MCF 10A (cell line): Measurements from ENCODE around the gene MAML2. TPM values are rescaled to one million over a fixed set of nuclear protein-coding genes. Genes with fewer than 3 reads are reported as not detected.

Experiments
- BruUV-seq: library from RNA; stranded (reverse); fragments of 400-500 nt; replicated peaks from 2 replicates; lab custom pipeline; 2021; lab: Mats Ljungman, UMichigan
- CTCF ChIA-PET: fragments of 300-600 bp; sonication (Branson Sonifier 250); formaldehyde crosslinking; extraction: SDS; loops from one replicate; lab custom pipeline; 2021; ENCODE audit warnings: antibody characterized with exemption, inconsistent platforms; lab: Yijun Ruan, JAX
- POLR2A ChIA-PET: fragments of 300-600, 350-650 bp; sonication (Branson Sonifier 250); formaldehyde crosslinking; extraction: SDS; loops from one replicate; lab custom pipeline; 2020; ENCODE audit warnings: antibody characterized with exemption, inconsistent platforms; lab: Yijun Ruan, JAX
- DNase-seq: peaks from one replicate; pipeline ENCODE4 v3.0.0-alpha.2; 2018; ENCODE audit not compliant: unreplicated experiment
- H3K27ac Mint-ChIP-seq: one replicate; pipeline ENCODE4 v1.8.0; 2022; ENCODE audit warnings: mild to moderate bottlenecking, low read depth, mixed read lengths; ENCODE audit not compliant: unreplicated experiment
- H3K27me3 Mint-ChIP-seq: one replicate; pipeline ENCODE4 v1.8.0; 2022; ENCODE audit warnings: mixed read lengths; ENCODE audit not compliant: insufficient read depth, unreplicated experiment
- H3K36me3 Mint-ChIP-seq: one replicate; pipeline ENCODE4 v1.8.0; 2022; ENCODE audit warnings: mild to moderate bottlenecking, moderate library complexity, mixed read lengths; ENCODE audit not compliant: insufficient read depth, unreplicated experiment
- H3K4me1 Mint-ChIP-seq: one replicate; pipeline ENCODE4 v1.8.0; 2022; ENCODE audit warnings: mixed read lengths; ENCODE audit not compliant: insufficient read depth, unreplicated experiment
- H3K4me3 Mint-ChIP-seq: one replicate; pipeline ENCODE4 v1.8.0; 2022; ENCODE audit warnings: mild to moderate bottlenecking, moderate library complexity, mixed read lengths; ENCODE audit not compliant: unreplicated experiment
- H3K9me3 Mint-ChIP-seq: one replicate; pipeline ENCODE4 v1.8.0; 2022; ENCODE audit warnings: mixed read lengths; ENCODE audit not compliant: unreplicated experiment
- intact Hi-C: fragments of 100-400 bp; cut with micrococcal nuclease; formaldehyde crosslinking; loops from 2 replicates; pipeline ENCODE4 v1.14.1; 2022
- total RNA-seq: library from RNA; stranded (reverse); gene quantifications from 2 replicates; pipeline ENCODE4 v1.2.3, GENCODE V29; 2022
- TF ChIP-seq, protein P1 (sequence below): fragments of 200-600 bp; IDR thresholded peaks from one replicate; pipeline ENCODE4 v1.8.0; 2022; ENCODE audit warnings: antibody characterized with exemption, mild to moderate bottlenecking; ENCODE audit not compliant: unreplicated experiment

The MAML2 gene
- total RNA-seq, 1 experiment from 2014 or later = 8.6 TPM

DNA sequence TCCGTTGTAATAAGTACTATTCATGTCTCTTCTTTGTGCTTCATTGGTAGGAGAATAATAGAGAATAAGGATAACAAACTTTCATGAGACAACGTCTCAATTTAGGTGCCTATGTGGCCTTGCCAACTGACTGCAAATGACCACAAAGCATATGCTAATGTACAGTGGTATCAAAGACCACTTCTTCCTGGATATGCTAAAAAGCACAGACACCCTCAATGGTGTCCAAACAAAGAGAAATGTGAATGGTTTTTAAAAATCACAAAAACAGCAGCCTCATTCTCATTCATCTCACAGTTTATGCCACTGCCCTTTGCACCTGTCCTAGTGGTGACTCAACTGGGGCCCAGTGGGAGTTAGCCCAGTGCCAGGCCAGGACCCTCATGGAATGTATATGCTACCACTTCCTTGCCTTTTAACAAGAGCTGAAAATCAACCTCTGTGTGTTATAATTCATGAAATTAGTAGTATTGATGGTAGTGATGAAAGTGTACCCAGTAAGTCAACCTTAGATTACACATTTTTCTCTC lies 353.9 kb downstream of the MAML2 start:
- Mint-ChIP-seq H3K9me3 (no peaks in the 10 kb centered on the region), H3K27me3 (no peaks in the 10 kb centered on the region), H3K4me3 (no peak overlapping the region), H3K4me1 (peaks cover 28% of the 10 kb centered on the region), H3K36me3 (peaks cover 4% of the 10 kb centered on the region), H3K27ac (no peak overlapping the region)
- ChIA-PET POLR2A (no interaction called here), CTCF (interaction anchor here (0.6 kb wide), 1 partner anchor 45 kb away, joined by 3 read pairs; no protein-coding TSS in a partner anchor)
- no peak for DNase-seq
- TF ChIP-seq, protein P1, sequence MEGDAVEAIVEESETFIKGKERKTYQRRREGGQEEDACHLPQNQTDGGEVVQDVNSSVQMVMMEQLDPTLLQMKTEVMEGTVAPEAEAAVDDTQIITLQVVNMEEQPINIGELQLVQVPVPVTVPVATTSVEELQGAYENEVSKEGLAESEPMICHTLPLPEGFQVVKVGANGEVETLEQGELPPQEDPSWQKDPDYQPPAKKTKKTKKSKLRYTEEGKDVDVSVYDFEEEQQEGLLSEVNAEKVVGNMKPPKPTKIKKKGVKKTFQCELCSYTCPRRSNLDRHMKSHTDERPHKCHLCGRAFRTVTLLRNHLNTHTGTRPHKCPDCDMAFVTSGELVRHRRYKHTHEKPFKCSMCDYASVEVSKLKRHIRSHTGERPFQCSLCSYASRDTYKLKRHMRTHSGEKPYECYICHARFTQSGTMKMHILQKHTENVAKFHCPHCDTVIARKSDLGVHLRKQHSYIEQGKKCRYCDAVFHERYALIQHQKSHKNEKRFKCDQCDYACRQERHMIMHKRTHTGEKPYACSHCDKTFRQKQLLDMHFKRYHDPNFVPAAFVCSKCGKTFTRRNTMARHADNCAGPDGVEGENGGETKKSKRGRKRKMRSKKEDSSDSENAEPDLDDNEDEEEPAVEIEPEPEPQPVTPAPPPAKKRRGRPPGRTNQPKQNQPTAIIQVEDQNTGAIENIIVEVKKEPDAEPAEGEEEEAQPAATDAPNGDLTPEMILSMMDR = no peak
- intact Hi-C loops = no loop called here
- BruUV-seq = no TSS peak

- TF ChIP-seq, protein P1 = no peak
- ChIA-PET POLR2A (interaction anchor here (0.7 to 2.1 kb wide), 3 partner anchors 11 to 917 kb away, joined by 3 to 5 read pairs (median 3); no protein-coding TSS in a partner anchor), CTCF (no interaction called here)
- H3K27ac Mint-ChIP-seq = peak overlapping the region; percentile 68
- H3K4me1 Mint-ChIP-seq = peaks cover 10% of the 10 kb centered on the region
- no peak overlapping the region for H3K4me3 Mint-ChIP-seq
- DNase-seq = peak; percentile 12
- H3K36me3 Mint-ChIP-seq = peaks cover 4% of the 10 kb centered on the region
- intact Hi-C loops = no loop called here
- no TSS peak for BruUV-seq
- no peaks in the 10 kb centered on the region for H3K27me3 Mint-ChIP-seq
- H3K9me3 Mint-ChIP-seq = no peaks in the 10 kb centered on the region
These were observed 357.7 kb downstream of the MAML2 start for GRCh38 chr11:95985174-95985808.

DNA sequence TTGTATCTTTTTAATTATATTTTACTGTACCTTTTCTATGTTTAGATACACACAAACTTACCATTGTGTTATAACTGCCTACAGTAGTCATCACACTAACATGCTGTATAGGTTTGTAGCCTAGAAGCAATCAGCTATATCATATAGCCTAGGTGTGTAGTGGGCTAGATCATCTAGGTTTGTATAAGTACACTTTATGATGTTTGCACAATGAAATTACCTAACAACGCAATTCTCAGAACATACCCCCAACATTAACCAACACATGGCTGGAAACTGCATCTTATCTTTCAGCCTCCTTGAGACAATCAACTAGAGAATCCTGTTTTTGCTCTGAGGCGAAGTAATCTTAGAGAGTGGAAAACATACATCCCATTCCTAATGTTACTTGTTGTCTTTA lies 358.9 kb downstream of the MAML2 start:
- Mint-ChIP-seq H3K27me3 (no peaks in the 10 kb centered on the region), H3K4me3 (no peak overlapping the region), H3K4me1 (peaks cover 6% of the 10 kb centered on the region), H3K27ac (peak overlapping the region; percentile 68), H3K36me3 (peaks cover 8% of the 10 kb centered on the region), H3K9me3 (no peaks in the 10 kb centered on the region)
- intact Hi-C loops = no loop called here
- ChIA-PET POLR2A (interaction anchor here (2.1 kb wide), 1 partner anchor 10 kb away, joined by 5 read pairs; no protein-coding TSS in a partner anchor), CTCF (interaction anchor here (0.5 to 1.4 kb wide), 2 partner anchors 228 to 359 kb away, joined by 3 to 4 read pairs; partner anchors contain the start of gene MAML2)
- TF ChIP-seq, protein P1 = no peak
- no TSS peak for BruUV-seq
- no peak for DNase-seq

GRCh38 chr11:95977534-95978174 lies 365.3 kb downstream of the MAML2 start:
- Mint-ChIP-seq H3K27ac (peak overlapping the region; percentile 3), H3K9me3 (no peaks in the 10 kb centered on the region), H3K36me3 (peaks cover 8% of the 10 kb centered on the region), H3K4me3 (no peak overlapping the region), H3K27me3 (no peaks in the 10 kb centered on the region), H3K4me1 (peaks cover 9% of the 10 kb centered on the region)
- intact Hi-C loops = no loop called here
- BruUV-seq = no TSS peak
- POLR2A ChIA-PET = no interaction called here
- peak; percentile 45 for DNase-seq
- TF ChIP-seq, protein P1 = no peak
- CTCF ChIA-PET = no interaction called here
